SK-N-SH (cell line): ENCODE measurements around the gene MICAL2. TPM values are rescaled to one million over a fixed set of nuclear protein-coding genes. Genes with fewer than 3 reads are reported as not detected.

Experiments
- CTCF ChIA-PET: fragments of 300-600, 350-600 bp; formaldehyde crosslinking; extraction: SDS; loops from one replicate; lab custom pipeline; 2021; lab: Yijun Ruan, JAX
- POLR2A ChIA-PET: fragments of 350-600 bp; sonication (Branson Sonifier 250); formaldehyde crosslinking; extraction: SDS; loops from one replicate; lab custom pipeline; 2020; ENCODE audit warnings: antibody characterized with exemption, inconsistent platforms; lab: Yijun Ruan, JAX
- DNase-seq: peaks from one replicate; pipeline ENCODE4 v3.0.0; 2012
- H2AFZ ChIP-seq: fragments of 200-600 bp; sonication (generic); 2 replicates; pipeline ENCODE4 v1.8.1; 2016; ENCODE audit warnings: antibody characterized with exemption, mild to moderate bottlenecking, low read depth
- H3F3A ChIP-seq: fragments of 200-600 bp; sonication (generic); replicated peaks from 2 replicates; pipeline ENCODE3; 2016; ENCODE audit warnings: antibody characterized with exemption, mild to moderate bottlenecking; ENCODE audit not compliant: insufficient read depth
- H3K27ac ChIP-seq, 2 experiments: fragments of 200-500 bp in 1 of 2; fragments of 200-600 bp in 1 of 2; sonication (Bioruptor generic) in 1 of 2; sonication (generic), shearing (Covaris generic) in 1 of 2; 2 replicates each; pipeline versions ENCODE4 v1.5.1 to v1.6.1; 2014 to 2016; ENCODE audit warnings: low read depth in 2 of 2, inconsistent platforms in 1 of 2, low read length in 1 of 2, mild to moderate bottlenecking in 1 of 2, mixed read lengths in 1 of 2
- H3K27me3 ChIP-seq: fragments of 200-600 bp; sonication (generic), shearing (Covaris generic); 2 replicates; pipeline ENCODE4 v1.6.1; 2016; ENCODE audit warnings: mixed run types; ENCODE audit not compliant: insufficient read depth
- H3K36me3 ChIP-seq, 2 experiments: fragments of 200-500 bp in 1 of 2; fragments of 200-600 bp in 1 of 2; sonication (Bioruptor generic) in 1 of 2; sonication (generic) in 1 of 2; replicated peaks in 1 of 2; 2 replicates each; pipeline versions ENCODE3 to v1.5.1; 2014 to 2016; ENCODE audit warnings: low read length in 1 of 2, mild to moderate bottlenecking in 1 of 2; ENCODE audit not compliant: insufficient read depth in 2 of 2, control insufficient read depth in 1 of 2
- H3K4me1 ChIP-seq, 2 experiments: fragments of 200-500 bp in 1 of 2; fragments of 200-600 bp in 1 of 2; sonication (Bioruptor generic) in 1 of 2; sonication (generic), shearing (Covaris generic) in 1 of 2; 2 replicates each; pipeline versions ENCODE4 v1.5.1 to v1.6.1; 2014 to 2016; ENCODE audit warnings: low read depth in 1 of 2, low read length in 1 of 2, mixed run types in 1 of 2; ENCODE audit not compliant: insufficient read depth in 2 of 2, control insufficient read depth in 1 of 2
- H3K4me2 ChIP-seq: fragments of 200-600 bp; sonication (generic), shearing (Covaris generic); 2 replicates; pipeline ENCODE4 v1.6.1; 2017; ENCODE audit warnings: mixed run types
- H3K4me3 ChIP-seq, 2 experiments: fragments of 200-500 bp in 1 of 2; fragments of 200-600 bp in 1 of 2; sonication (Bioruptor generic) in 1 of 2; sonication (generic), shearing (Covaris generic) in 1 of 2; 2 replicates each; pipeline versions ENCODE4 v1.5.1 to v1.8.1; 2014 to 2016; ENCODE audit warnings: low read depth in 2 of 2, inconsistent platforms in 1 of 2, low read length in 1 of 2, mild to moderate bottlenecking in 1 of 2, mixed read lengths in 1 of 2, moderate library complexity in 1 of 2
- H3K79me2 ChIP-seq: fragments of 200-600 bp; sonication (generic); 2 replicates; pipeline ENCODE4 v1.8.1; 2017; ENCODE audit warnings: mild to moderate bottlenecking; ENCODE audit not compliant: insufficient read depth
- H3K9ac ChIP-seq: fragments of 200-600 bp; sonication (generic); 2 replicates; pipeline ENCODE4 v1.6.1; 2017; ENCODE audit warnings: mixed run types
- H3K9me2 ChIP-seq: fragments of 200-600 bp; sonication (generic); 2 replicates; pipeline ENCODE4 v1.6.1; 2017; ENCODE audit warnings: mixed run types
- H3K9me3 ChIP-seq: fragments of 200-600 bp; sonication (generic); 2 replicates; pipeline ENCODE4 v1.6.1; 2017; ENCODE audit warnings: mixed run types, mild to moderate bottlenecking, moderate library complexity
- H4K20me1 ChIP-seq: fragments of 200-600 bp; sonication (generic); 2 replicates; pipeline ENCODE4 v1.6.1; 2017; ENCODE audit warnings: mild to moderate bottlenecking, mixed run types; ENCODE audit not compliant: insufficient read depth
- CTCF ChIP-seq: fragments of 200-600 bp; sonication (generic); IDR thresholded peaks from 2 replicates; pipeline ENCODE4 v1.6.1; 2017; ENCODE audit warnings: antibody characterized with exemption, mild to moderate bottlenecking, moderate library complexity
- ELF1 ChIP-seq: IDR thresholded peaks from 2 replicates; pipeline ENCODE4 v1.4.0; 2012
- FOSL2 ChIP-seq: IDR thresholded peaks from 2 replicates; pipeline ENCODE4 v1.4.0; 2012; ENCODE audit warnings: low read depth, mild to moderate bottlenecking, moderate library complexity, borderline replicate concordance
- FOXJ3 ChIP-seq: sonication (generic); formaldehyde crosslinking; IDR thresholded peaks from 2 replicates; pipeline ENCODE4 v1.5.1; 2020; ENCODE audit warnings: mild to moderate bottlenecking, missing genetic modification reagents
- NRF1 ChIP-seq: IDR thresholded peaks from 2 replicates; pipeline ENCODE4 v1.6.1; 2012; ENCODE audit warnings: low read depth, mild to moderate bottlenecking, low read length
- RAD21 ChIP-seq: IDR thresholded peaks from 2 replicates; pipeline ENCODE4 v1.6.1; 2012; ENCODE audit warnings: mild to moderate bottlenecking, low read length
- RCOR1 ChIP-seq: fragments of 150-350 bp; IDR thresholded peaks from 2 replicates; pipeline ENCODE4 v1.6.1; 2017; ENCODE audit warnings: antibody characterized with exemption, low read length
- SIN3A ChIP-seq: IDR thresholded peaks from 2 replicates; pipeline ENCODE4 v1.6.1; 2012; ENCODE audit warnings: low read depth, mild to moderate bottlenecking, low read length, moderate library complexity, borderline replicate concordance
- TAF1 ChIP-seq: IDR thresholded peaks from 2 replicates; pipeline ENCODE4 v1.6.1; 2012; ENCODE audit warnings: low read depth, mild to moderate bottlenecking, low read length, moderate library complexity, borderline replicate concordance
- TCF12 ChIP-seq: IDR thresholded peaks from 2 replicates; pipeline ENCODE4 v1.4.0; 2012
- TEAD4 ChIP-seq: IDR thresholded peaks from 2 replicates; pipeline ENCODE4 v1.4.0; 2012; ENCODE audit warnings: mild to moderate bottlenecking, borderline replicate concordance; ENCODE audit not compliant: insufficient read depth
- USF1 ChIP-seq: IDR thresholded peaks from 2 replicates; pipeline ENCODE4 v1.4.0; 2012; ENCODE audit warnings: low read depth, borderline replicate concordance
- USF2 ChIP-seq: fragments of 150-350 bp; IDR thresholded peaks from 2 replicates; pipeline ENCODE4 v1.6.1; 2017; ENCODE audit warnings: antibody characterized with exemption, low read length, low read depth, borderline replicate concordance
- ZBTB33 ChIP-seq: IDR thresholded peaks from 2 replicates; pipeline ENCODE4 v1.4.0; 2012; ENCODE audit warnings: low read depth, borderline replicate concordance
- WGBS: methylation state at CpG from one replicate; pipeline ENCODE4 v1.1.6; 2017; ENCODE audit warnings: low lambda C conversion rate; 5-methylcytosine and 5-hydroxymethylcytosine counted together
- polyA plus RNA-seq, 3 experiments: library from polyadenylated mRNA; depleted of rRNA; stranded (reverse); fragments of >200 nt; gene quantifications; 2 replicates each; pipeline ENCODE4 v1.2.3, GENCODE V29; 2012
- TF ChIP-seq, protein P1 (sequence below): IDR thresholded peaks from 2 replicates; pipeline ENCODE4 v1.4.0; 2012; ENCODE audit warnings: low read depth
- TF ChIP-seq, protein P2 (sequence below): IDR thresholded peaks from 2 replicates; pipeline ENCODE4 v1.6.1; 2012; ENCODE audit warnings: mild to moderate bottlenecking, low read depth, low read length, moderate library complexity
- TF ChIP-seq, protein P3 (sequence below): IDR thresholded peaks from 2 replicates; pipeline ENCODE4; 2012

MICAL2 gene
- polyA plus RNA-seq, 1 of the 3 experiments (the other 2 are of a cell fraction): 54.6 TPM

DNA sequence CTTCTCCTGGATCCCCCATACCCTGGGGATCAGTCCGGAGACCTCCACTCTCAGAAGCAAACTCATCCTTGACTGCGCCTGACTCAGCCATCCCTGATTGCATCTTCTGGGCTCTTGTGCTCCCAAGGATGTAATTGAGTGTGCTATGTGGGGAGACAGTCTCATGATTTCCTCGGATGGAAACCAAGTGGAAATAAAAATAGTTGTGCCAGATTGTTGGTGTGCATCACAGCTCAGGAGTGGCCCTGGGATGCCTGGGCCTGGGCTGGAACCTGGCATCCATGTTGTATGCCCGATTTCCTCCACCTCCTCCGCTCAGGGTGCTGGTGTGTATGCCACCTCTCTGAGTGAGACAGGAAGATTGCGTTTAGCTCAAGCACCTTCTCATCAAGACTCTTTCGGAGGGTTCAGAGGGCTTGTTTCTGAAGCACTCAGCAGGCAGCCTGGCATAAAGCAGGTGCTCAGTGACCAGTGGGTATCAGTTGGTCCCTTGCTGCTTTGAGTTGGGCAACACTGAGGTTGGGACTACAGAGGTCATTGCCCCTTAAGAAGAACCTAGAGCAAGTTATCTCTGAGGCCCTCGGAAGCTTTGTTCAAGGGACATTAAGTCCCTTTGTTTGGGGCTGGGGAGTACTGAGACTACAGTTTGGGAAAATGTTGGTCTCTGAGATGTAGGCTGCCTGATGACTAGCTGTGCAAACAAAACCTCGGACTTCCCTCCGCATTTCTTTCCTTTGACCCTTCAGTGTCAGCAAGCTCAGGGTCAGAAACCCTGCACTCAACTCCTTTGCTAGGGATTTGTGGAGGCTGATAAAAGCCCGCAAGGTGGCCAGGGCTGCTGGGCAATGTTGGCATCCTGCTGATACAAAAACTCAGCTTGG, 24.8 kb upstream of the MICAL2 start:
- no peak for TF ChIP-seq USF2
- TF ChIP-seq ZBTB33: no peak
- TF ChIP-seq FOXJ3 (CRISPR knock-in tag): no peak
- no peak for TF ChIP-seq USF1
- no peak for TF ChIP-seq TEAD4
- TF ChIP-seq, protein P1, sequence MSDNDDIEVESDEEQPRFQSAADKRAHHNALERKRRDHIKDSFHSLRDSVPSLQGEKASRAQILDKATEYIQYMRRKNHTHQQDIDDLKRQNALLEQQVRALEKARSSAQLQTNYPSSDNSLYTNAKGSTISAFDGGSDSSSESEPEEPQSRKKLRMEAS: no peak
- no peak for TF ChIP-seq RCOR1
- TF ChIP-seq, protein P2, sequence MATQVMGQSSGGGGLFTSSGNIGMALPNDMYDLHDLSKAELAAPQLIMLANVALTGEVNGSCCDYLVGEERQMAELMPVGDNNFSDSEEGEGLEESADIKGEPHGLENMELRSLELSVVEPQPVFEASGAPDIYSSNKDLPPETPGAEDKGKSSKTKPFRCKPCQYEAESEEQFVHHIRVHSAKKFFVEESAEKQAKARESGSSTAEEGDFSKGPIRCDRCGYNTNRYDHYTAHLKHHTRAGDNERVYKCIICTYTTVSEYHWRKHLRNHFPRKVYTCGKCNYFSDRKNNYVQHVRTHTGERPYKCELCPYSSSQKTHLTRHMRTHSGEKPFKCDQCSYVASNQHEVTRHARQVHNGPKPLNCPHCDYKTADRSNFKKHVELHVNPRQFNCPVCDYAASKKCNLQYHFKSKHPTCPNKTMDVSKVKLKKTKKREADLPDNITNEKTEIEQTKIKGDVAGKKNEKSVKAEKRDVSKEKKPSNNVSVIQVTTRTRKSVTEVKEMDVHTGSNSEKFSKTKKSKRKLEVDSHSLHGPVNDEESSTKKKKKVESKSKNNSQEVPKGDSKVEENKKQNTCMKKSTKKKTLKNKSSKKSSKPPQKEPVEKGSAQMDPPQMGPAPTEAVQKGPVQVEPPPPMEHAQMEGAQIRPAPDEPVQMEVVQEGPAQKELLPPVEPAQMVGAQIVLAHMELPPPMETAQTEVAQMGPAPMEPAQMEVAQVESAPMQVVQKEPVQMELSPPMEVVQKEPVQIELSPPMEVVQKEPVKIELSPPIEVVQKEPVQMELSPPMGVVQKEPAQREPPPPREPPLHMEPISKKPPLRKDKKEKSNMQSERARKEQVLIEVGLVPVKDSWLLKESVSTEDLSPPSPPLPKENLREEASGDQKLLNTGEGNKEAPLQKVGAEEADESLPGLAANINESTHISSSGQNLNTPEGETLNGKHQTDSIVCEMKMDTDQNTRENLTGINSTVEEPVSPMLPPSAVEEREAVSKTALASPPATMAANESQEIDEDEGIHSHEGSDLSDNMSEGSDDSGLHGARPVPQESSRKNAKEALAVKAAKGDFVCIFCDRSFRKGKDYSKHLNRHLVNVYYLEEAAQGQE: no peak
- no peak for TF ChIP-seq ELF1
- TF ChIP-seq SIN3A: no peak
- TF ChIP-seq NRF1: no peak
- TF ChIP-seq RAD21: no peak
- TF ChIP-seq, protein P3, sequence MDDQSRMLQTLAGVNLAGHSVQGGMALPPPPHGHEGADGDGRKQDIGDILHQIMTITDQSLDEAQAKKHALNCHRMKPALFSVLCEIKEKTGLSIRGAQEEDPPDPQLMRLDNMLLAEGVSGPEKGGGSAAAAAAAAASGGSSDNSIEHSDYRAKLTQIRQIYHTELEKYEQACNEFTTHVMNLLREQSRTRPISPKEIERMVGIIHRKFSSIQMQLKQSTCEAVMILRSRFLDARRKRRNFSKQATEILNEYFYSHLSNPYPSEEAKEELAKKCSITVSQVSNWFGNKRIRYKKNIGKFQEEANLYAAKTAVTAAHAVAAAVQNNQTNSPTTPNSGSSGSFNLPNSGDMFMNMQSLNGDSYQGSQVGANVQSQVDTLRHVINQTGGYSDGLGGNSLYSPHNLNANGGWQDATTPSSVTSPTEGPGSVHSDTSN: no peak
- no peak for TF ChIP-seq FOSL2
- TF ChIP-seq CTCF: no peak
- no peak for TF ChIP-seq TCF12
- TF ChIP-seq TAF1: no peak
- DNase-seq: no peak
- no peak overlapping the region for H2AFZ ChIP-seq
- H3K36me3 ChIP-seq: no peaks in the 10 kb centered on the region
- no peaks in the 10 kb centered on the region for H3K9me2 ChIP-seq
- H3K9me3 ChIP-seq: no peaks in the 10 kb centered on the region
- peak overlapping the region; percentile 92 for H3K4me2 ChIP-seq
- peak overlapping the region; percentile 100 for H3K9ac ChIP-seq
- ChIA-PET POLR2A (no interaction called here), CTCF (interaction anchor here (1.1 kb wide), 1 partner anchor 152 kb away, joined by 4 read pairs; no protein-coding TSS in a partner anchor)
- H3K4me1 ChIP-seq: peaks cover 6 to 46% of the 10 kb centered on the region in 2 experiments; a peak in 3 of 4 replicates
- H3F3A ChIP-seq: peaks cover 61% of the 10 kb centered on the region
- H3K27ac ChIP-seq: peak overlapping the region; percentile 90 to 100
- peaks cover 28% of the 10 kb centered on the region; the same call in 1 of the 2 replicates for H3K79me2 ChIP-seq
- peak overlapping the region in 1 of 2 experiments; percentile 63; a peak in 1 of 4 replicates for H3K4me3 ChIP-seq
- no peaks in the 10 kb centered on the region for H4K20me1 ChIP-seq
- 49% methylated on average over 9 of the region's 11 CpGs for WGBS
- H3K27me3 ChIP-seq: no peaks in the 10 kb centered on the region
